ENCODE results near the gene UBB.

GRCh38 chr17:16354585-16354984 is 26.3 kb upstream of the UBB start:
- TF ChIP-seq EZH2 (IDR thresholded peaks at IDR 0.05; ENCODE audit: insufficient read depth, low read length) (no peak), CTCF (IDR thresholded peaks at IDR 0.05; ENCODE audit: insufficient read depth, low read depth, low read length) (no peak)
